K562 (cell line): ENCODE data around the gene CERS6. TPM values are rescaled to one million over a fixed set of nuclear protein-coding genes. Genes with fewer than 3 reads are reported as not detected.
A peak's percentile ranks its signal among the peaks of the same experiment; 100 is the strongest.

Source experiments
- CREB3L1 ChIP-seq: fragments of 450-650 bp; IDR thresholded peaks from 2 replicates; pipeline ENCODE4 v1.6.1; 2014; ENCODE audit warnings: low read depth, mild to moderate bottlenecking, moderate library complexity, borderline replicate concordance
- FUS ChIP-seq: fragments of 200-400 bp; formaldehyde crosslinking; optimal IDR thresholded peaks from 2 replicates; pipeline ENCODE3; 2017; ENCODE audit warnings: low read depth, low read length
- POLR2H ChIP-seq: IDR thresholded peaks from 2 replicates; pipeline ENCODE4 v1.6.1; 2016; ENCODE audit warnings: missing genetic modification characterization, low read depth, mild to moderate bottlenecking, control low read depth, missing compliant biosample characterization, moderate library complexity
- REST ChIP-seq, 2 experiments: fragments of 450-650 bp; formaldehyde crosslinking in 1 of 2; IDR thresholded peaks; 2 replicates each; pipeline versions ENCODE4 v1.4.0 to v1.6.1; 2014 to 2020; ENCODE audit warnings: mild to moderate bottlenecking in 2 of 2, borderline replicate concordance in 1 of 2, low read depth in 1 of 2
- SMARCB1 ChIP-seq: IDR thresholded peaks from 2 replicates; pipeline ENCODE4 v1.6.1; 2011; ENCODE audit warnings: improper control_type of control experiment, low read depth; ENCODE audit not compliant: insufficient read length
- ZFPM2 ChIP-seq: fragments of 250-450 bp; sonication (Bioruptor Pico); IDR thresholded peaks from 2 replicates; pipeline ENCODE4 v1.5.1; 2022; ENCODE audit warnings: mild to moderate bottlenecking
- ZNF318 ChIP-seq, 2 experiments: fragments of 450-650 bp; IDR thresholded peaks; 2 replicates each; pipeline ENCODE4 v1.6.1; 2016; ENCODE audit warnings: mild to moderate bottlenecking in 2 of 2, borderline replicate concordance in 1 of 2, low read depth in 1 of 2, moderate library complexity in 1 of 2
- polyA plus RNA-seq, 8 experiments: library from polyadenylated mRNA; depleted of rRNA in 4 of 8; stranded (reverse) in 5 of 8; unstranded in 3 of 8; fragments of >200 nt; fragmentation: Nextera tagmentation in 2 of 8; fragmentation: Illumina TruSeq in 1 of 8; extraction: Ambion mirVana in 2 of 8; extraction: Trizol in 1 of 8; gene quantifications; 2 replicates each; pipeline versions ENCODE4 v1.2.1 to v1.2.3, GENCODE V29; 2011 to 2014; ENCODE audit warnings: inconsistent platforms in 1 of 8, missing spikeins in 1 of 8
- total RNA-seq, 7 experiments: library from RNA; depleted of rRNA in 6 of 7; stranded (reverse); fragments of >200 nt in 6 of 7; fragmentation: Illumina TruSeq in 2 of 7; extraction: Trizol in 2 of 7; gene quantifications; 2 replicates each; pipeline versions ENCODE4 v1.2.1 to v1.2.3, GENCODE V29; 2011 to 2021; ENCODE audit warnings: low replicate concordance in 1 of 7

The CERS6 gene
- total and polyA plus RNA-seq, 9 of the 15 experiments (the other 6 are each of a cell fraction or from before 2014, with no cell fraction given): 1.6 to 13.6 (median 11.4) TPM

GRCh38 chr2:168801961-168802858 is 346.1 kb downstream of the CERS6 start, which contains the start of gene NOSTRIN (continued):
- no peak for TF ChIP-seq REST (IDR thresholded peaks at IDR 0.05; ENCODE audit: borderline replicate concordance)
- 0 out of 2 replicates have a peak, but pooled peaks have one; percentile 43 for TF ChIP-seq REST (CRISPR knock-in tag; IDR thresholded peaks at IDR 0.05; ENCODE audit: low read depth)
- no peak for TF ChIP-seq CREB3L1
- no peak for TF ChIP-seq FUS
- TF ChIP-seq POLR2H (tag): peak; percentile 34
- TF ChIP-seq SMARCB1: no peak
- TF ChIP-seq ZFPM2 (CRISPR knock-in tag): no peak
- TF ChIP-seq ZNF318 (IDR thresholded peaks at IDR 0.05; ENCODE audit: borderline replicate concordance in 1 of 2, low read depth in 1 of 2): no peak
